Esophagus squamous epithelium (tissue), 5 donors: ENCODE measurements around the gene ROR1. TPM values are rescaled to one million over a fixed set of nuclear protein-coding genes. Genes with fewer than 3 reads are reported as not detected.

Experiments used
- DNase-seq: peaks from one replicate; lab custom pipeline; 2025; lab: John Stamatoyannopoulos, UW
- H3K27ac ChIP-seq, 4 donors: fragments of 200-600 bp; sonication (generic); one replicate each; pipeline ENCODE4 v1.5.1; 2016 to 2019; ENCODE audit warnings: mild to moderate bottlenecking in 1 of 4
- H3K27me3 ChIP-seq, 4 donors: fragments of 200-600 bp; sonication (generic); 1 replicate in 3 of 4; 2 replicates in 1 of 4; pipeline versions ENCODE4 v1.5.1 to v1.6.0; 2017 to 2021; ENCODE audit warnings: antibody characterized with exemption in 1 of 4
- H3K36me3 ChIP-seq, 3 donors: fragments of 200-600 bp; sonication (generic); one replicate each; pipeline ENCODE4 v1.5.1; 2016 to 2019
- H3K4me1 ChIP-seq, 3 donors: fragments of 200-600 bp; sonication (generic); one replicate each; pipeline ENCODE4 v1.5.1; 2017 to 2019
- H3K4me3 ChIP-seq, 4 donors: fragments of 200-600 bp; sonication (generic); 1 replicate in 3 of 4; 2 replicates in 1 of 4; pipeline ENCODE4 v1.5.1; 2016 to 2019; ENCODE audit warnings: mild to moderate bottlenecking in 2 of 4, moderate library complexity in 1 of 4
- H3K9me3 ChIP-seq, 3 donors: fragments of 200-600 bp; sonication (generic); one replicate each; pipeline ENCODE4 v1.5.1; 2016 to 2019
- POLR2A ChIP-seq, 4 donors: fragments of 450-650 bp; IDR thresholded peaks; one replicate each; pipeline ENCODE4 v1.6.1; 2017; ENCODE audit warnings: antibody characterized with exemption in 4 of 4, mild to moderate bottlenecking in 4 of 4, moderate library complexity in 3 of 4
- WGBS, 2 donors: methylation state at CpG; one replicate each; pipeline ENCODE4 v1.1.5; 2018; 5-methylcytosine and 5-hydroxymethylcytosine counted together
- intact Hi-C: fragments of 100-400 bp; cut with DNase I; formaldehyde crosslinking; loops from one replicate; pipeline ENCODE4 v1.15.0; 2022
- total RNA-seq, 4 donors: library from RNA; depleted of rRNA; stranded (reverse); fragments of >200 nt; gene quantifications; one replicate each; pipeline ENCODE4 v1.1.0, GENCODE V29; 2016
- TF ChIP-seq, protein P1 (sequence below), 6 experiments: fragments of 450-650 bp in 4 of 6; fragments of 200-600 bp in 2 of 6; sonication (generic) in 2 of 6; IDR thresholded peaks; one replicate each; pipeline ENCODE4 v1.5.1; 2016 to 2019; ENCODE audit warnings: antibody characterized with exemption in 6 of 6, mild to moderate bottlenecking in 4 of 6, moderate library complexity in 4 of 6
- donor health status: DM: yes; HTN: yes; CAD: no.

The ROR1 gene
- total RNA-seq, 4 donors from 2014 or later = 6.6 to 15.3 (median 9.4) TPM

DNA sequence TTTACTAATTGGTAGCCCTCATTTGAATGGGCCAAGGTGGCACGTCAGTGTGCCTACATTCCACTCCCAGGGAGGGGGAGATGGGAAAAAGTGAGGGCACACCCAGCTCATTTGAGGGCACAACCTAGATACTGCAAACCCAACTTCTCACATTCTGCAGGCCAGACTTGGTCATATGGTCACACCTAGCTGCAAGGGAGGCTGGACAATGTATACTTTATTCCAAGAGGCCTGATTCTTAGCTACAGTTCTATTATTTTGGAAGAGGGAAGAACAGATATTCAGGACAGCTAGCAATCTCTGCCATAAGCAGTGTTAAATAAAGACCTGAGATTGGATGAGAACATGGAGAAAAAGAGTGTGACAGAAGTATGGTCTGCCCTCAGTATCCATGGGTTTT is 180.4 kb downstream of the ROR1 start:
- H3K9me3 ChIP-seq = peaks cover 0 to 18% (median 13%) of the 10 kb centered on the region in 3 donors
- no peak overlapping the region for H3K4me3 ChIP-seq
- TF ChIP-seq, protein P1, sequence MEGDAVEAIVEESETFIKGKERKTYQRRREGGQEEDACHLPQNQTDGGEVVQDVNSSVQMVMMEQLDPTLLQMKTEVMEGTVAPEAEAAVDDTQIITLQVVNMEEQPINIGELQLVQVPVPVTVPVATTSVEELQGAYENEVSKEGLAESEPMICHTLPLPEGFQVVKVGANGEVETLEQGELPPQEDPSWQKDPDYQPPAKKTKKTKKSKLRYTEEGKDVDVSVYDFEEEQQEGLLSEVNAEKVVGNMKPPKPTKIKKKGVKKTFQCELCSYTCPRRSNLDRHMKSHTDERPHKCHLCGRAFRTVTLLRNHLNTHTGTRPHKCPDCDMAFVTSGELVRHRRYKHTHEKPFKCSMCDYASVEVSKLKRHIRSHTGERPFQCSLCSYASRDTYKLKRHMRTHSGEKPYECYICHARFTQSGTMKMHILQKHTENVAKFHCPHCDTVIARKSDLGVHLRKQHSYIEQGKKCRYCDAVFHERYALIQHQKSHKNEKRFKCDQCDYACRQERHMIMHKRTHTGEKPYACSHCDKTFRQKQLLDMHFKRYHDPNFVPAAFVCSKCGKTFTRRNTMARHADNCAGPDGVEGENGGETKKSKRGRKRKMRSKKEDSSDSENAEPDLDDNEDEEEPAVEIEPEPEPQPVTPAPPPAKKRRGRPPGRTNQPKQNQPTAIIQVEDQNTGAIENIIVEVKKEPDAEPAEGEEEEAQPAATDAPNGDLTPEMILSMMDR (IDR thresholded peaks at IDR 0.05) = no peak
- no peak for TF ChIP-seq POLR2A (IDR thresholded peaks at IDR 0.05)
- H3K27ac ChIP-seq = no peak overlapping the region
- H3K36me3 ChIP-seq = no peaks in the 10 kb centered on the region
- 89 to 100% methylated on average over 1 of the region's 1 CpG for WGBS, 2 donors
- DNase-seq = no peak
- intact Hi-C loops = no loop called here
- peaks cover 0 to 22% (median 7%) of the 10 kb centered on the region in 3 donors for H3K4me1 ChIP-seq
- no peaks in the 10 kb centered on the region for H3K27me3 ChIP-seq

DNA sequence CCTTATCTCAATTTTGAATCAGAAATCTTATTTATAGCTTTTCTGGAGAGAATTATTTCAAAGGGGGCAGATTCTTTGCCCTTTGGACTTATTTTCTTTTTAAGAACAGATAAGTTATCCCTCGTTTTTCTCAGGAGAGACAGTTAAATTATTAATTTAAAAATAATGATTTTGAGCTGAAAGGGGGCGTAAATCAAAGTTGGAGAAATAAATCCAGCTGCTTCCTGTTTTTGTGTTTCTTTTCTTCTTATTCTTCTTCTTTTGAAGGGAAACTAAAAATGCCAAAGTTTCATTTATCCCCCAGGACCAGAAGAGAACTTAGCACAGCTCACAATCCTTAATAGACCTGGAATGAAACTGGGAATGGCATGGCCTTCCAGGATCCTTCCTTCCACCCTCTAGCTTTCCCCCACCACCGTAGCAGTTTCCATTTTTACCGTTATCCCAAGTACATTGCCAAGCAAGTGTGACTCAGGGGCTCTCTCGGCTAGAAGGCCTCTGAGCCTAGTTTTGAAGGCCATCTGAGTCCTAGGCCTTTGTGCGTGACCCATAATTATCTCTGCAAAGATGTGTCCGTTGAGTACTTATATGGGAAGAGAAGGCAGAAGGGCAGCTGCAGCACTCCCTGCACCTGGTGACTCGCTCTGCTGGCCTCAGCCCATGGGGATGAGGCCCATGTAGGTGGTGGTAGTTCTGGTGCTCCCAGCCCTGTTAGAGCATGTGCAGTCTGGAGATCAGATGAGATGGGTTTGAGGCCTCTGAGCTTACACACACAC is 181.7 kb downstream of the ROR1 start:
- no peak for DNase-seq
- peaks cover 0 to 18% (median 13%) of the 10 kb centered on the region in 3 donors for H3K9me3 ChIP-seq
- H3K4me1 ChIP-seq = peaks cover 0 to 9% (median under 1%) of the 10 kb centered on the region in 3 donors
- intact Hi-C loops = no loop called here
- WGBS, 2 donors = 65 to 86% methylated on average over 8 of the region's 8 CpGs
- no peak overlapping the region for H3K4me3 ChIP-seq
- H3K27ac ChIP-seq = no peak overlapping the region
- TF ChIP-seq, protein P1 (IDR thresholded peaks at IDR 0.05) = no peak
- no peaks in the 10 kb centered on the region for H3K27me3 ChIP-seq
- no peaks in the 10 kb centered on the region for H3K36me3 ChIP-seq

DNA sequence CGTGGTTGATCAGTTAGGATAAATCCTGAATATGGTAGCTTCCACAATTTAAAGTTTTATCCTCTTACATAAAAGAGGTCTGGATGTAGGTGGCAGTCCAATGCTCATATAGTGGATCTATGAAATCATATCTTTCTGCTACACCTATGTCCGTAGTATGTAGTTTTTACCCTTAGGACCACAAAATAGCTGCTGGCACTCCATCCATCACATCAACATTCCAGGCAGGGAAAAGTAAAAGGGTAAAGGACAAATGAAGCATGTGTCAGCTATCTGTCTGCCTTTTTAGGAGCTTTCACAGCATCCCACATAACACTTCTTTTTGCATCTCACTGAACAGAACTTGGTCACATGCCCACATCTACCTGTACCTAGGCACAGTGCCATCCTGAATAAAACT is 184.7 kb downstream of the ROR1 start:
- no peak for TF ChIP-seq POLR2A (IDR thresholded peaks at IDR 0.05)
- TF ChIP-seq, protein P1 (IDR thresholded peaks at IDR 0.05) = no peak
- intact Hi-C loops = no loop called here
- peaks cover 0 to 15% (median 12%) of the 10 kb centered on the region in 3 donors for H3K9me3 ChIP-seq
- WGBS, 2 donors = 86 to 89% methylated on average over 2 of the region's 2 CpGs
- no peak for DNase-seq
- H3K27me3 ChIP-seq = no peaks in the 10 kb centered on the region
- H3K4me3 ChIP-seq = no peak overlapping the region
- H3K4me1 ChIP-seq = no peaks in the 10 kb centered on the region
- no peak overlapping the region for H3K27ac ChIP-seq
- H3K36me3 ChIP-seq = no peaks in the 10 kb centered on the region

DNA sequence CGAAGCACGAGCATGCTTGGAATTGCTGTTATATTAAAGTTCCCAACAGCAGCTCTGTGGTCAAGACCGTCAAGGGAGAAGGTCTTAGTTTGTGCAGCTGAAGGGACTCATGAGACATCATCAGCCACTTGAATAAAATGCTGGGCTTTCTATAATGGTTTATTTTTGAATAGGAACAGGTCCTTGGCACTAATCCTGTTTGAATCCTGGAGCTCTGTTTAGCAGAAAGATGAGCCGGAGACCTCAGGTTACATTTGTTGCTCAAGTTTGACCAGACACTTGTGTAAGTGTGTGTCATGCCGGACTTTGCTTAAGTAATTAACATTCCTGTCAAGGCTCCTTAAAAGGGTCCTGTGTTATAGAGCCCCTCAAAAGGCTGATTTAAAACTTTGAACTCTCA is 186.5 kb downstream of the ROR1 start:
- intact Hi-C loops = no loop called here
- H3K9me3 ChIP-seq = peaks cover 0 to 4% (median 0%) of the 10 kb centered on the region in 3 donors
- H3K27ac ChIP-seq = no peak overlapping the region
- H3K36me3 ChIP-seq = no peaks in the 10 kb centered on the region
- DNase-seq = no peak
- 87 to 89% methylated on average over 5 of the region's 5 CpGs for WGBS, 2 donors
- H3K4me1 ChIP-seq = no peaks in the 10 kb centered on the region
- no peak overlapping the region for H3K4me3 ChIP-seq
- TF ChIP-seq, protein P1 (IDR thresholded peaks at IDR 0.05) = no peak
- no peak for TF ChIP-seq POLR2A (IDR thresholded peaks at IDR 0.05)
- H3K27me3 ChIP-seq = no peaks in the 10 kb centered on the region

DNA sequence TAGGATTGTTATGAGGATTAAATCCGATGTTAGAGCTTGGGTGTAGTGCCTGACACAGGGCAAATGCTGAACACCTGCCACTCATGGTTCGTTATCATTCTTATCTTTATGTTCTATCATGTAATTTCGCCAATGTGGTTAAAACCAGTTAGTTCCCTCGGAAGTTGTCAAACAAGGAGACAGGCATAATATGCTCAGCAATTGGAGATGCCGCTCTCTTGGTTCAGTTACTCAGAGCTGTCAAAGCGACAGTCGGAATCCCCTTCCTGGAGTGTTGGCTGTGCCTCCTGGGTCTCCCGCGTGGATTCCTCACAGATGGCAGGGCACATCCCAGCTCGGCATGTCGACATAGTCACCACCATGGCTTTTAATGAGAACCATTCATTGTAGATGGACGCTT is 192.2 kb downstream of the ROR1 start:
- DNase-seq = no peak
- TF ChIP-seq POLR2A (IDR thresholded peaks at IDR 0.05) = no peak
- TF ChIP-seq, protein P1 (IDR thresholded peaks at IDR 0.05) = no peak
- 65 to 68% methylated on average over 11 to 12 of the region's 12 CpGs for WGBS, 2 donors
- Histone ChIP-seq H3K27ac (no peak overlapping the region), H3K4me3 (no peak overlapping the region), H3K36me3 (no peaks in the 10 kb centered on the region), H3K9me3 (no peaks in the 10 kb centered on the region), H3K4me1 (peaks cover 0 to 12% (median 0%) of the 10 kb centered on the region in 3 donors), H3K27me3 (no peaks in the 10 kb centered on the region)
- intact Hi-C loops = no loop called here
